ENCODE results near the gene RFK.
"Not testable (repeated sequence)": the region's sequence is repeated elsewhere in the genome, so short reads cannot be mapped to it uniquely, and the experiment has no call there.

Gene RFK

DNA sequence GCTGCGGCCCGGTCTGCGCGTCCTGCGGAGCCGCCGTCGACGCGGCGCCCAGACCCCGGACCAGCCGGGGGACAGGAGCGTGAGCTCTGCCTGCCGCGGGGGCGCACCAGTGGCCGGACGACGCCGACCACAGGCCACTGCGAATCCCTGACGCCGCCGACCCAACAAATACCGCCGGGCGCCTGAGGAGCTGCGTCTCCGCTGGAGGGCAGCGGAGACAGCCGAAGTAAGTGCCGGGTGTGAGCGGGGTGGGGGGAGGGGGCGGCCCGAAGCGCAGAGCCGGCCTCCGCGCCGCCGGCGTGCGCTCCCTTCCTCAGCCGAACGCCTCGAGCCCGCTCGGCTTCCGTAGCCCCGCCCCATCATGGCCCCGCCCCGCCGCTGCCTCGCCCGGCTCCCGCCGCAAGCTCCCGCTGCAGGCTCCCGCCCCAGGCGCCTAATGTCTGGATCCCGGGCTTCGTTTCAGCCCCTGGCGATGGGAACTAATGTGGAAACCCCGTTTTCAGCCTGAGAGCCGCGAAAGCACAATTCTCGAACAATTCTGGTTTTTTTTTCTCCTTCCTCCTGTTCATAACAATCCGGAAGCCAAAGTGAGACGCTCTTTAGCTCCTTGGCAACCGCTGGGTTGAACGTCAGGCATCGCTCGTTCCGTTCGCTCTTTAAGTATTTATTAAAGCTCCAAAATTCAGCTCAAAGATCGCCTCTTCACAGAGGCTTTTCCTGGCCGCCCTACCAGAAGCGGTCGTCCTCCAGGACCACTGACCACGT lies at the start of gene RFK:
TSS of gene RFK (minus strand) at position 232 of the 765 bp plus-strand sequence. CDS start 255 bp downstream, outside the sequence.
- peak; percentile 98 for DNase-seq (ENCODE audit: low spot score)

DNA sequence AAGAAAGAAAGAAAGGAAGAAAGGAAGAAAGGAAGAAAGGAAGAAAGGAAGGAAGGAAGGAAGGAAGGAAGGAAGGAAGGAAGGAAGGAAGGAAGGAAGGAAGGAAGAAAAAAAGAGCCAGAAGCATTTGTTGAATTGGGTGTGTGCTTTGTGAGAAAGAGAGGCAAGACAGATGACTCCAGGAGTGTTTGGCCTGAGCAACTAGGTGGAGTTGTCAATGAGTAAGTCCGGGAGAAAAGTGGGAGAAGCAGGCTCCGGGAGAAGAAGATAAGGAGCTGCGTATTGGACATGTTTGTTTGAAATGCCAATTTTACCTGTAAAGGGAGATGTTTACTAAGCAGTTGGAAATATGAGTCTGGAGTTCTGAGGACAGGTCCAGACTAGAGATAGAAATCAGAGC lies 49.7 kb upstream of the RFK start:
- DNase-seq (ENCODE audit: low spot score) = no peak

- DNase-seq (ENCODE audit: low spot score) = peak; percentile 23
Observed at GRCh38 chr9:76441551-76442322, 47.5 kb upstream of the RFK start.

DNA sequence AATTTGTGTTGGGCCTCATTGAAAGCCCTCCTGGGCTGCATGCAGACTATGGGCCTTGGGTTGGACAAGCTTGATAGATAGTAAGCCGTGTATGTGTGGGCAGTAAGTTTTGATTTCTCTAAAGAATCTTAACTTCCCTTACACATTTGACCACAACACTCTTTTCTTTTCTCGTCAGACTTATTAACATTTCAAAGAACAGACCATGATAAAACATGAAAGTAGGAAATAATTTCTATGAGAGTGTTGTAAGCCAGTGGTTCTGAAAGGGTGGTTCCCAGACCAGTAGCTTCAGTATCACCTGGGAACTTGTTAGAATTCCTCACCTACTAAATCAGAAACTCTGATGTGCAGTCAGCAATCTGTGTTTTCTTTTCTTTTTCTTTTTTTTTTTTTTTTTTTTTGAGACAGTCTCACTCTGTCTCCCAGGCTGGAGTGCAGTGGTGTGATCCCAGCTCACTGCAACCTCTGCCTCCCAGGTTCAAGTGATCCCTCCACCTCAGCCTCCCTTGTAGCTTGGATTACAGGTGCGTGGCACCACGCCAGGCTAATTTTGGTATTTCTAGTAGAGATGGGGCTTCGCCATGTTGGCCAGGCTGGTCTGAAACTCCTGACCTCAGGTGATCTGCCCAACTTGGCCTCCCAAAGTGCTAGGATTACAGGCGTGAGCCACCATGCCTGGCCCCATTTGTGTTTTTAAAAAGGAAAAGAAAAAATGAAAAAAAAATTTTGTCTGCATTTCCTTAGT lies 44.8 kb upstream of the RFK start:
- no peak for DNase-seq (ENCODE audit: low spot score)

DNA sequence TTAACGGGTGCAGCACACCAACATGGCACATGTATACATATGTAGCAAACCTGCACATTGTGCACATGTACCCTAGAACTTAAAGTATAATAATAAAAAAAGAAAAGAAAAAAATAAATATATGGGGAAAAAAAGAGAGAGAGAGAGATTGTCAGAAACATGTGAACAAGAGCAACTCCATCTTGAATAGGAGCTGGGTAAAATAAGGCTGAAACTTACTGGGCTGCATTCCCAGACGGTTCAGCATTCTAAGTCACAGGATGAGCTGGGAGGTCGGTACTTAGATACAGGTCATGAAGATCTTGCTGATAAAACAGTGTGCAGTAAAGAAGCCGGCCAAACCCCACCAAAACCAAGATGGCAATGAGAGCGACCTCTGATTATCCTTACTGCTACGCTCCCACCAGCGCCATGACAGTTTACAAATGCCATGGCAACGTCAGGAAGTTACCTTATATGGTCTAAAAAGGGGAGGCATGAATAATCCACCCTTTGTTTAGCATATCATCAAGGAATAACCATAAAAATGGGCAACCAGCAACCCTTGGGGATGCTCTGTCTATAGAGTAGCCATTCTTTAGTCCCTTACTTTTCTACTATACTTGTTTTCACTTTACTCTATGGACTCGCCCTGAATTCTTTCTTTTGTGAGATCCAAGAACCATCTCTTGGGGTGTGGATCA lies 42.9 kb upstream of the RFK start:
- not testable (repeated sequence) for DNase-seq (ENCODE audit: low spot score)

GRCh38 chr9:76434897-76435296 lies 40.7 kb upstream of the RFK start:
- DNase-seq (ENCODE audit: low spot score) = not testable (repeated sequence)

DNA sequence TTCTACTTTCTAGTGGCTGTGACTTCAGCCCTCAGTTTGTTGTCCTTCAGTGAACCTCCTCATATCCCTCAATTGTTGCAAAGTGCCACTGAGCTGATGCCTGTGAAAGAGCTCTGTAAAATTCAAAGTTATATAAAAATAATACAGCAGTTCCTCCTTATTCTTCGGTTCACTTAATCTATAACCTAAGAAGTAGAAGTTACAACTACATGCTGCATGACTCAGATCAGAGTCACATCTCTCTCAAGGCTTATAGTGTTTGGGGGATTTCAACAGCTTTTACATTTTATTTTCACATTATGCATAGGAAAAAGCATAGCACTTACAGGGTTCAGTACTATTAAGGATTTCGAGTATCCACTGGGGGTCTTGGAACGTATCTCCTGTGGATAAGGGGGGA lies 39.6 kb upstream of the RFK start:
- peak; percentile 22 for DNase-seq (ENCODE audit: low spot score)

GRCh38 chr9:76433406-76433805 lies 39.2 kb upstream of the RFK start:
- no peak for DNase-seq (ENCODE audit: low spot score)

- no peak for DNase-seq (ENCODE audit: low spot score)
Observed at GRCh38 chr9:76431601-76432000, 37.4 kb upstream of the RFK start.

DNA sequence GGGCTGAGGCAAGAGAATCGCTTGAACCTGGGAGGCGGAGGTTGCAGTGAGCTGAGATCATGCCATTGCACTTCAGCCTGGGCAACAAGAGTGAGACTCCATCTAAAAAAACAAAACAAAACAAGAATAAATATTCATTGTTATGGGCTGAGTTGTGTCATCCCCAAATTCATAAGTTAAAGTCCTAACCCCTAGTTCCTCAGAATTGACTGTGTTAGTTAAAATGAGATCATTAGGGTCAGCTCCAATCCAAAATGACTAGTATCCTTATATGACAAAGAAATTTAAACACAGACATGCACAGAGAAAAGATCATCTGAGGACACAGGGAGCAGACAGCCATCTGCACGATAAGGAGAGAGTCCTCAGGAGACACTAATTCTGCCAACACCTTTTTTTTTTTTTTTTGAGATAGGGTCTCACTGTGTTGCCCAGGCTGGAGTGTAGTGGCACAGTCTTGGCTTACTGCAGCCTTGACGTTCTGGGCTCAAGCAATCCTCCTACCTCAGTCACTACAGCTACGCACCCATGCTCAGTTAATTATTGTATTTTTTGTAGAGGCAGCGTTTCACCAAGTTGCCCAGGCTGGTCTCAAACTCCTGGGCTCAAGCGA lies 32.7 kb upstream of the RFK start:
- no peak for DNase-seq (ENCODE audit: low spot score)

DNA sequence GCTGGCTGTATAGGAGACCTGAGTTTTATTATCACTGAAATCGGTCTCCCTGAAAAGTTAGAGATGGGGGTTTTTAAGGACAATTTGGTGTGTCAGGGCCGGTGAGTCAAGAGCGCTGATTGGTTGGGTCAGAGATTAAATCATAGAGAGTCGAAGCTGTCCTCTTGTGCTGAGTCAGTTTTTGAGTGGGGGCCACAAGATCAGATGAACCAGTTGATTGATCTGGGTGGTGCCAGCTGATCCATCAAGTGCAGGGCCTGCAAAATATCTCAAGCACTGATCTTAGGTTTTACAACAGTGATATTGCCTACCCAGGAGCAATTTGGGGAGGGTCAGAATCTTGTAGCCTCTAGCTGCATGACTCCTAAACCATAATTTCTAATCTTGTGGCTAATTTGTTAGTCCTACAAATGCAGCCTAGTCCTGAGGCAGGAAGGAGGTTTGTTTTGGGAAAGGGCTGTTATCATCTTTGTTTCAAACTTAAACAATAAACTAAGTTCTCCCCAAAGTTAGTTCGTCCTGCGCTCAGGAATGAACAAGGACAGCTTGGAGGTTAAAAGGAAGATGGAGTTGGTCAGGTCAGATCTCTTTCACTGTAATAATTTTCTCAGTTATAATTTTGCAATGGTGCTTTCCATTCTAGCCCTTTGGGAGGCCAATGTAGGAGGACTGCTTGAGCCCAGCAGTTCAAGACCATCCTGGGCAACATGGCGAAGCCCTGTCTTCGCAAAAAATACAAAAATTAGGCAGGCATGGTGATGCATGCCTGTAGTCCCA lies 31.6 kb upstream of the RFK start:
- DNase-seq (ENCODE audit: low spot score) = no peak

DNA sequence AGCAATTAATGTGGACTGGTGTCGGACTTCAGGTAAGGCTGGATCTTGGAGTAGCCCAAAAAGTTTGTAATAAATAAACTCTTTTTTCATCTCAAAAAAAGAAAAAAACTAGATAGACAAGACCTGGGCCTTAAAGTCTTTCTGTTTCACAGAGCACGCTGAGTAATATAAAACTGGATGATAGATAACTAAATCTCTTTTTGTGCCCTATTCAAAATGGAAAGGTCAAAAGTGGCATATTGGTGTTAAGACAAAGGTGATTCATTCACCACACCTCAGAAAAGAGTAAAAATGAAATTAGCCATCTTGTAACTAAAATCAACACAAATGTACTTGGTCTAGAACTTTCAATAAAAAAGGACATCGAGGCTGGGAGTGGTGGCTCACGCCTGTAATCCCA lies 30.3 kb upstream of the RFK start:
- DNase-seq (ENCODE audit: low spot score) = no peak

GRCh38 chr9:76423216-76424177 lies 29.3 kb upstream of the RFK start:
- DNase-seq (ENCODE audit: low spot score) = no peak

DNA sequence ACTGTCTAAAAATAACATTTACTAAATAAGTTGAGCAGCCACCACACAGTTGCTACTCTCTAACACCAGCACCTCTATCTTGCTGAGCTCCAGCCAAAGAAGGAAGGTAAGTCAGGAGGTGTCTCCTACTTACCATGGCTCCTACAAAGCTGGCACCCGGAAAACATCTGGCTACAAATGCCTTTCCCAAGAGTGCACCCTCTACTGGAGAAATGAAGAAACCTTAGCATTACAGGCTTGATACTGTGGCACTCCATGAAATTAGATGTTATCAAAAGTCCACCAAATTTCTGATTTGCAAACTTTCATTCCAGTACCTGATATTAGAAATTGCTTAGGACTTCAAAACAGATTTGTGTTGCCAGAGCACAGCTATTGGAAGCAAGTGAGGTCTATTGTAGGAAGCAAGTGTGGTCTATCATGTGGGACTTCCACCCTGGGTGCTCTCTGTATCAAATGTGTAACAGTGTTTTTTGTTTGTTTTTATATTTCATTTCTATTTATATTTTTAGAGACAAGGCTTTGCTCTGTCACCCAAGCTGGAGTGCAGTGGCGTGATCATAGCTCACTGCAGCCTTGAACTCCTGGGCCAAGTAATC lies 25.7 kb upstream of the RFK start:
- DNase-seq (ENCODE audit: low spot score) = peak; percentile 56

DNA sequence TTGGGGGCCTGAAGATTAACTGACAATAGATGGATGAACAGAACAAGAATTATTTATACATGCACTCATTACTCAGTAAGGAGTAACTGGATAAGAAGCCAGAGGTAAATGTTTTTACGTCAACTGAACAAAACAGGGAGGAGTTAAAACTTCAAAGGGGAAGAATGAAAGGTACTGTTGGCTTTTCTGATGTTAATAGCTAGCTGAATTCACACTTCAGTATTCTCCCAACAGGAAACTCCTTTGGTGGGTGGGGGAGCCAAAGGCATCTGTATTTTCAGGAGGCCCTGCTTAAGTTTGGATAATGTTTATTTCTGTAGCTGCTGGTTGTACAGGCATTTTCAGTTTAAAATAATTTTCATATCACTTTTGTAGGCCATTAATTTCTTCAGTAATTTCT lies 23.2 kb upstream of the RFK start:
- DNase-seq (ENCODE audit: low spot score) = no peak

DNA sequence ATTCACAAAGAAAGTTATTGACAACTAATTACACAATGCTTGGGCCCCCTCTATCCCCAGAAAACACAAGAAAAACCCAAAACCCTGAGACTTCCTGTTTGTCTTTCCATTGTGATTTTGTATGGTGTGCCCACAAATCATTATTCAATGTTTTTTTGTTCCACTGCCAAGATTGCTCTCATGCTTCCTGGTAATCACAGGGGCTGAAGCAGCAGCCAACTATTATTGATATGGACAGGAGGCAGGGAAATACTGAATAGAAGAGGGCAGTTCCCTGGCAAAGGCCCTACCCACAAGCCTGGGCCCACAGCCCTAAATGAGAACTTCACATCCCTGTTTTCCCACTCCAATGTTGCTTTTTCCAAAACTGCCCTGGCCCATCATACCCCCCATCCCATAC lies 21.5 kb upstream of the RFK start:
- DNase-seq (ENCODE audit: low spot score) = no peak

GRCh38 chr9:76415154-76415553 lies 20.9 kb upstream of the RFK start:
- no peak for DNase-seq (ENCODE audit: low spot score)

- DNase-seq (ENCODE audit: low spot score) = no peak
Observed at GRCh38 chr9:76414661-76415060, 20.4 kb upstream of the RFK start.

GRCh38 chr9:76413658-76414057 lies 19.4 kb upstream of the RFK start:
- DNase-seq (ENCODE audit: low spot score) = no peak

Measured in GM03348 (cell line).